ENCODE measurements around the gene PTGS2. TPM values are rescaled to one million over a fixed set of nuclear protein-coding genes. Genes with fewer than 3 reads are reported as not detected.

PTGS2 gene
- total and polyA plus RNA-seq, 2 donors: 14.0 to 31.3 TPM

Other genes starting within 250 kb of the PTGS2 start
- not detected for gene PDC, start 219.3 kb downstream of the PTGS2 start, total RNA-seq
- not detected for gene PDC, start 219.3 kb downstream of the PTGS2 start, polyA plus RNA-seq
- gene PLA2G4A, start 148.5 kb upstream of the PTGS2 start, total RNA-seq: 36.8 TPM
- gene PLA2G4A, start 148.5 kb upstream of the PTGS2 start, polyA plus RNA-seq: 23.3 TPM